ENCODE data around the gene PMCH.
"Not testable (repeated sequence)": the region's sequence is repeated elsewhere in the genome, so short reads cannot be mapped to it uniquely, and the experiment has no call there.

Gene PMCH

GRCh38 chr12:102167821-102168604 lies 29.6 kb downstream of the PMCH start:
- no peak overlapping the region for H3K4me3 Mint-ChIP-seq

GRCh38 chr12:102163383-102163782 lies 34.2 kb downstream of the PMCH start:
- no peak for TF ChIP-seq CTCF (IDR thresholded peaks at IDR 0.05; ENCODE audit: unreplicated experiment in 3 of 3)
- no peaks in the 10 kb centered on the region for H3K27me3 Mint-ChIP-seq (ENCODE audit: low read depth)
- no peaks in the 10 kb centered on the region for H3K9me3 Mint-ChIP-seq

More at GRCh38 chr12:102167821-102168604, 29.6 kb downstream of the PMCH start:
- Mint-ChIP-seq H3K36me3 (ENCODE audit: low read depth) (peaks cover 15% of the 10 kb centered on the region), H3K4me1 (peaks cover 5% of the 10 kb centered on the region), H3K9me3 (no peaks in the 10 kb centered on the region), H3K27me3 (ENCODE audit: low read depth) (no peaks in the 10 kb centered on the region), H3K27ac (no peak overlapping the region)
- TF ChIP-seq CTCF (IDR thresholded peaks at IDR 0.05; ENCODE audit: unreplicated experiment in 3 of 3), result no peak

DNA sequence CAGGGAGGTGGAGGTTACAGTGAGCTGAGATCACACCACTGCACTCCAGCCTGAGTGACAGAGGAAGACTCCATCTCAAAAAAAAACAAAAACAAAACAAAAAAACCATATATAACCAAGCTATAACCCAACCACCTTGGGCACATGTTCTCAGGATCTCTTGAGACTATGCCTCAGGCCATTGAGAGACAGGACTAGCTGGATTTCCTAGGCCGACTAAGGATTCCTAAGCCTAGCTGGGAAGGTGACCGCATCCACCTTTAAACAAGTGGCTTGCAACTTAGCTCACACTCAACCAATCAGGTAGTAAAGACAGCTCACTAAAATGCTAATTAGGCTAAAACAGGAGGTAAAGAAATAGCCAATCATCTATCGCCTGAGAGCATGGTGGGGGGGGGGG lies 42.4 kb downstream of the PMCH start:
- not testable (repeated sequence) for H3K27me3 Mint-ChIP-seq (ENCODE audit: low read depth); H3K27ac Mint-ChIP-seq; H3K9me3 Mint-ChIP-seq; H3K4me3 Mint-ChIP-seq; H3K4me1 Mint-ChIP-seq
- peaks cover 19% of the 10 kb centered on the region for H3K36me3 Mint-ChIP-seq (ENCODE audit: low read depth)

More at GRCh38 chr12:102163383-102163782, 34.2 kb downstream of the PMCH start:
- Mint-ChIP-seq H3K4me3 (no peak overlapping the region), H3K4me1 (no peaks in the 10 kb centered on the region), H3K27ac (no peak overlapping the region), H3K36me3 (ENCODE audit: low read depth) (peaks cover 15% of the 10 kb centered on the region)

DNA sequence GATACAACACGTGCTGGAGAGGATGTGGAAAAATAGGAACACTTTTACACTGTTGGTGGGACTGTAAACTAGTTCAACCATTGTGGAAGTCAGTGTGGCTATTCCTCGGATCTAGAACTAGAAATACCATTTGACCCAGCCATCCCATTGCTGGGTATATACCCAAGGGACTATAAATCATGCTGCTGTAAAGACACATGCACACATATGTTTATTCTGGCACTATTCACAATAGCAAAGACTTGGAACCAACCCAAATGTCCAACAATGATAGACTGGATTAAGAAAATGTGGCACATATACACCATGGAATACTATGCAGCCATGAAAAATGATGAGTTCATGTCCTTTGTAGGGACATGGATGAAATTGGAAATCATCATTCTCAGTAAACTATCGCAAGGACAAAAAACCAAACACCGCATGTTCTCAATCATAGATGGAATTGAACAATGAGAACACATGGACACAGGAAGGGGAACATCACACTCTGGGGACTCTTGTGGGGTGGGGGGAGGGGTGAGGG lies 50.5 kb downstream of the PMCH start:
- not testable (repeated sequence) for H3K27ac Mint-ChIP-seq; H3K9me3 Mint-ChIP-seq; H3K27me3 Mint-ChIP-seq (ENCODE audit: low read depth); H3K4me1 Mint-ChIP-seq; H3K4me3 Mint-ChIP-seq
- H3K36me3 Mint-ChIP-seq (ENCODE audit: low read depth), result peaks cover 46% of the 10 kb centered on the region
